Glutamatergic neuron (in vitro differentiated cells): ENCODE results near the gene OSBPL9. TPM values are rescaled to one million over a fixed set of nuclear protein-coding genes. Genes with fewer than 3 reads are reported as not detected.
"Not testable (repeated sequence)": the region's sequence is repeated elsewhere in the genome, so short reads cannot be mapped to it uniquely, and the experiment has no call there.

ENCODE experiments used
- DNase-seq: peaks from one replicate; pipeline ENCODE4 v3.0.0; 2022
- H3K27ac Mint-ChIP-seq: one replicate; pipeline ENCODE4 v1.8.0; 2020; ENCODE audit warnings: mild to moderate bottlenecking, mixed read lengths, inconsistent platforms; ENCODE audit not compliant: unreplicated experiment
- H3K27me3 Mint-ChIP-seq: one replicate; pipeline ENCODE4 v1.8.0; 2020; ENCODE audit warnings: mild to moderate bottlenecking, moderate library complexity, mixed read lengths, inconsistent platforms; ENCODE audit not compliant: unreplicated experiment
- H3K36me3 Mint-ChIP-seq: one replicate; pipeline ENCODE4 v1.8.0; 2020; ENCODE audit warnings: mild to moderate bottlenecking, mixed read lengths, inconsistent platforms; ENCODE audit not compliant: unreplicated experiment
- H3K4me1 Mint-ChIP-seq: one replicate; pipeline ENCODE4 v1.8.0; 2020; ENCODE audit warnings: mild to moderate bottlenecking, low read depth, mixed read lengths, inconsistent platforms; ENCODE audit not compliant: unreplicated experiment
- H3K4me3 Mint-ChIP-seq: one replicate; pipeline ENCODE4 v1.8.0; 2020; ENCODE audit warnings: mild to moderate bottlenecking, mixed read lengths, inconsistent platforms; ENCODE audit not compliant: unreplicated experiment
- H3K9me3 Mint-ChIP-seq: one replicate; pipeline ENCODE4 v1.8.0; 2020; ENCODE audit warnings: mild to moderate bottlenecking, moderate library complexity, mixed read lengths, inconsistent platforms; ENCODE audit not compliant: unreplicated experiment
- total RNA-seq: library from RNA; stranded (reverse); fragmentation: NEBNext Ultra II Directional; extraction: Animal tissue kit (Norgen Biotek cat#: 25700); gene quantifications from one replicate; pipeline ENCODE4 v1.2.1, GENCODE V29; 2021; ENCODE audit not compliant: unreplicated experiment
- TF ChIP-seq, protein P1 (sequence below): fragments of 200-600 bp; sonication (generic); IDR thresholded peaks from one replicate; pipeline ENCODE4 v1.5.0; 2021; ENCODE audit not compliant: partially characterized antibody, unreplicated experiment

OSBPL9 gene
- total RNA-seq, 1 donor from 2014 or later: 84.6 TPM

DNA sequence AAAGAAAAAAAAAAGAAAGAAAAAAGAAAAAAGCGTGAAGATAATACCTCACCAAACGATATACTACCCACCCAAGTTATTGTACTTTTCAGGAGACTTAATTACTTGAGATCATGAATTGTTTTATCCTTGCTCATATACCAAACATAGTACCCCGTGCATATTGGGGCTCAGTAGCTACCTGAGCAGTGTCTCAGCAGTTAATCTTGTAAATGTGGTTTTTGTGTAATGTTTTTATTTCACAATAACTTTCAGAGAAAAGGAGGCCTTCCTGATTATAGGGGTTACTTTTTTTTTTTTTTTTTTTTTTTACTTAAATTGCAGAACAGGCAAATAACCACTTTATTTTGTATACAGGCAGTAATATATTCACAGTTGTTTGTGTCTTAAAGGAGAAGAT lies 80.3 kb downstream of the OSBPL9 start:
- H3K36me3 Mint-ChIP-seq: no peaks in the 10 kb centered on the region
- TF ChIP-seq, protein P1, sequence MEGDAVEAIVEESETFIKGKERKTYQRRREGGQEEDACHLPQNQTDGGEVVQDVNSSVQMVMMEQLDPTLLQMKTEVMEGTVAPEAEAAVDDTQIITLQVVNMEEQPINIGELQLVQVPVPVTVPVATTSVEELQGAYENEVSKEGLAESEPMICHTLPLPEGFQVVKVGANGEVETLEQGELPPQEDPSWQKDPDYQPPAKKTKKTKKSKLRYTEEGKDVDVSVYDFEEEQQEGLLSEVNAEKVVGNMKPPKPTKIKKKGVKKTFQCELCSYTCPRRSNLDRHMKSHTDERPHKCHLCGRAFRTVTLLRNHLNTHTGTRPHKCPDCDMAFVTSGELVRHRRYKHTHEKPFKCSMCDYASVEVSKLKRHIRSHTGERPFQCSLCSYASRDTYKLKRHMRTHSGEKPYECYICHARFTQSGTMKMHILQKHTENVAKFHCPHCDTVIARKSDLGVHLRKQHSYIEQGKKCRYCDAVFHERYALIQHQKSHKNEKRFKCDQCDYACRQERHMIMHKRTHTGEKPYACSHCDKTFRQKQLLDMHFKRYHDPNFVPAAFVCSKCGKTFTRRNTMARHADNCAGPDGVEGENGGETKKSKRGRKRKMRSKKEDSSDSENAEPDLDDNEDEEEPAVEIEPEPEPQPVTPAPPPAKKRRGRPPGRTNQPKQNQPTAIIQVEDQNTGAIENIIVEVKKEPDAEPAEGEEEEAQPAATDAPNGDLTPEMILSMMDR: no peak
- H3K4me1 Mint-ChIP-seq: no peaks in the 10 kb centered on the region
- no peak overlapping the region for H3K4me3 Mint-ChIP-seq
- H3K27ac Mint-ChIP-seq: no peak overlapping the region
- H3K27me3 Mint-ChIP-seq: peaks cover 2% of the 10 kb centered on the region
- H3K9me3 Mint-ChIP-seq: no peaks in the 10 kb centered on the region
- no peak for DNase-seq

DNA sequence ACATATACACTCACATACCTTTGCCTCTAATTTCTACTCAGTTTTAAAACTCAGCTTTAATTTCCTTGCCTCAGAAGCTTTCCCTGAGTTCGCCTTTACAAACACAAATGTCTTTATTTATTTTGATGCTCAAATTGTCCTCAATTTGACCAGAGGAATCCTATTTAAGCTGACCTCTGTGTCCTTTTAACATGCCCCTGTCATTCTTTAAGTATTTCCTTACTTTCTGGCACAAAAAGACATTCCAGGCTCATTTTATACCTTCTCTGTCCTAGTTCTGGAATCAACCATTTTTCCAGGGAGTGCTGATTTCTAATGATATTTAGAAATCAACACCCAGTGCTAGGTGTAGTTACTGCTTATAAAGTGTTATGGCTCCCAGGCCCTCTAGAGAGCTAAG lies 82.5 kb downstream of the OSBPL9 start:
- TF ChIP-seq, protein P1: no peak
- Mint-ChIP-seq H3K27ac (no peak overlapping the region), H3K4me1 (no peaks in the 10 kb centered on the region), H3K27me3 (no peaks in the 10 kb centered on the region), H3K36me3 (no peaks in the 10 kb centered on the region), H3K9me3 (peaks cover 1% of the 10 kb centered on the region), H3K4me3 (no peak overlapping the region)
- DNase-seq: no peak

DNA sequence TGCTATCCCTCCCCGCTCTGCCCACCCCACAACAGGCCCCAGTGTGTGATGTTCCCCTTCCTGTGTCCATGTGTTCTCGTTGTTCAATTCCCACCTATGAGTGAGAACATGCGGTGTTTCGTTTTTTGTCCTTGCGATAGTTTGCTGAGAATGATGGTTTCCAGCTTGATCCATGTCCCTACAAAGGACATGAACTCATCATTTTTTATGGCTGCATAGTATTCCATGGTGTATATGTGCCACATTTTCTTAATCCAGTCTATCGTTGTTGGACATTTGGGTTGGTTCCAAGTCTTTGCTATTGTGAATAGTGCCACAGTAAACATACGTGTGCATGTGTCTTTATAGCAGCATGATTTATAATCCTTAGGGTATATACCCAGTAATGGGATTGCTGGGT lies 84.9 kb downstream of the OSBPL9 start:
- H3K27me3 Mint-ChIP-seq, H3K4me1 Mint-ChIP-seq, H3K9me3 Mint-ChIP-seq, H3K4me3 Mint-ChIP-seq, H3K36me3 Mint-ChIP-seq, H3K27ac Mint-ChIP-seq, DNase-seq: not testable (repeated sequence)

DNA sequence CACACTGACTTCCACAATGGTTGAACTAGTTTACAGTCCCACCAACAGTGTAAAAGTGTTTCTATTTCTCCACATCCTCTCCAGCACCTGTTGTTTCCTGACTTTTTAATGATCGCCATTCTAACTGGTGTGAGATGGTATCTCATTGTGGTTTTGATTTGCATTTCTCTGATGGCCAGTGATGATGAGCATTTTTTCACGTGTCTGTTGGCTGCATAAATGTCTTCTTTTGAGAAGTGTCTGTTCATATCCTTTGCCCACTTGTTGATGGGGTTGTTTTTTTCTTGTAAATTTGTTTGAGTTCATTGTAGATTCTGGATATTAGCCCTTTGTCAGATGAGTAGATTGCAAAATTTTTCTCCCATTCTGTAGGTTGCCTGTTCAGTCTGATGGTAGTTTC lies 85.3 kb downstream of the OSBPL9 start:
- not testable (repeated sequence) for H3K4me3 Mint-ChIP-seq, DNase-seq

DNA sequence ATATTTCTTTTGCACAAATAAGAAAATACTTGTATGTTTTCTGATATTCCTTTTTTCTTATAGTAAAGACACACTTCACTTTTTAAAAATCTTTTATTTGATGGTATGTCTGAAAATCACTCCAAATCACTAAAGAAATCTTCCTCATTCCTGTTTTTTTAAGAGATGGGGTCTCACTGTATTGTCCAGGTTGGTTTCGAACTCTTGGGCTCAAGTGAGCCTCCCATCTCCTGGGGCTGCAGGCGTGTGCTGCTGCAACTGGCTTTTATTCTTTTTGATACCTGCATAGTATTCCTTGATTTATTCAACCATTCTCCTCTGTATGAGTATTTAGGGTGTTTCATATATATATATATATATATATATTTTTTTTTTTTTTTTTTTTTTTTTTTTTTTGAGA lies 88.1 kb downstream of the OSBPL9 start:
- Mint-ChIP-seq H3K9me3 (peaks cover 1% of the 10 kb centered on the region), H3K27ac (no peak overlapping the region), H3K4me1 (peaks cover 2% of the 10 kb centered on the region), H3K27me3 (peaks cover 2% of the 10 kb centered on the region), H3K4me3 (no peak overlapping the region), H3K36me3 (no peaks in the 10 kb centered on the region)
- no peak for DNase-seq
- TF ChIP-seq, protein P1: no peak

More for the DNA sequence above, 85.3 kb downstream of the OSBPL9 start:
- not testable (repeated sequence) for H3K27me3 Mint-ChIP-seq, H3K9me3 Mint-ChIP-seq, H3K27ac Mint-ChIP-seq, H3K4me1 Mint-ChIP-seq, H3K36me3 Mint-ChIP-seq

DNA sequence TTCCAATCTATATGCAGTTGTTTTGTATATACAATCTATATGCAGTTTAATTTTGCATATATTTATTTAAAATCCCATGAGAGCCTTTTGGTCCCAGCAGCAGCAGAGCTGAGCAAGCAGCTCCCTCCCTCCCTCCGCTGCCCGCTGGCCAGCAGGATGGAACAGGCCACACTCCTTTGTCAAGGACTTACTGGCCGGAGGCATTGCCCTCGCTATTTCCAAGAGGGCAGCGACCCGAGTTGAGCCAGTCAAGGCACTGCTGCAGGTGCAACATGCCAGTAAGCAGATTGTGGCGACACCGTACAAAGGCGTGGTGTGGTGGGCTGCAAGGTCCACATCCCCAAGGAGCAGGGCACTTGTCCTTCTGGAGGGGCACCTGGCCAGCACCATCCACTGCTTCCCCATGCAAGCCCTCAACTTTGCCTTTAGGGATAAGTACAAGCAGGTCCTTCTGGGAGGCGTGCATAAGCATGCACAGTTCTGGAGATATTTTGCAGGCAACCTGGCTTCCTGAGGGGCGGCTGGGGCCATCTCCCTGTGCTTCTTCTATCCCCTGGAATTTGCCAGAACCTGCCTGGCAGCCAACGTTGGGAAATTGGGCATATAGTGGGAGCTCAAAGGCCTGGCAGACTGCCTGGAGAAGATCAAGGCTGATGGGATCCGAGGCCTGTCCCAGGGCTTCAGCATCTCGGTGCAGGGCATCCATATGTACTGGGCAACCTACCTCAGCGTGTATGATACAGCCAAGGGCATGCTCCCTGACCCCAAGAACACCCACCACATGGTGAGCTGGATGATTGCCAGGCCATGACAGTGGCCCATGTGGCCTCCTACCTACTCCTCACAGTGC lies 92.2 kb downstream of the OSBPL9 start:
- peaks cover 9% of the 10 kb centered on the region for H3K36me3 Mint-ChIP-seq
- peaks cover 5% of the 10 kb centered on the region for H3K9me3 Mint-ChIP-seq
- DNase-seq: no peak
- H3K27ac Mint-ChIP-seq: no peak overlapping the region
- H3K4me3 Mint-ChIP-seq: no peak overlapping the region
- peaks cover 7% of the 10 kb centered on the region for H3K27me3 Mint-ChIP-seq
- peaks cover 2% of the 10 kb centered on the region for H3K4me1 Mint-ChIP-seq
- TF ChIP-seq, protein P1: no peak
